ENCODE data around the gene BMPR1B.

DNA sequence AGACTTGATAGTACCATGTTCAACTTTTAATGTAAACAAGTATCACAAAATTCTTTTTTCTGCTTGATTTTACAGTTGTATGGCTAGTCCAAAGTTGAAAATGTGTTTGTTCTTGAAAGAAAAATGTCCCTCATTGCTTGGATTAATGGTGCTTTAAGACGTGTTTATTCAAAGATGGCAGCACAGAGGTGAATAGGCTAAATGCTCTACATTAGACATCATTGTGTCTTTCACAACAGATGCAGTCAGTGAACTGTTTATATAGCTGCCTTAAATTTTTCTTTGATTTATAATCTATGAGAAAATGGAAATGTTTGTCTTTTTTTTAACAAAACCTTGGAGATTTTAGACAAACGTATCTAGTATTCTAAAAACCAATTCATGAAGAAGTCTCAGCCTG is 137.3 kb downstream of the BMPR1B start:
- TF ChIP-seq, protein P1, sequence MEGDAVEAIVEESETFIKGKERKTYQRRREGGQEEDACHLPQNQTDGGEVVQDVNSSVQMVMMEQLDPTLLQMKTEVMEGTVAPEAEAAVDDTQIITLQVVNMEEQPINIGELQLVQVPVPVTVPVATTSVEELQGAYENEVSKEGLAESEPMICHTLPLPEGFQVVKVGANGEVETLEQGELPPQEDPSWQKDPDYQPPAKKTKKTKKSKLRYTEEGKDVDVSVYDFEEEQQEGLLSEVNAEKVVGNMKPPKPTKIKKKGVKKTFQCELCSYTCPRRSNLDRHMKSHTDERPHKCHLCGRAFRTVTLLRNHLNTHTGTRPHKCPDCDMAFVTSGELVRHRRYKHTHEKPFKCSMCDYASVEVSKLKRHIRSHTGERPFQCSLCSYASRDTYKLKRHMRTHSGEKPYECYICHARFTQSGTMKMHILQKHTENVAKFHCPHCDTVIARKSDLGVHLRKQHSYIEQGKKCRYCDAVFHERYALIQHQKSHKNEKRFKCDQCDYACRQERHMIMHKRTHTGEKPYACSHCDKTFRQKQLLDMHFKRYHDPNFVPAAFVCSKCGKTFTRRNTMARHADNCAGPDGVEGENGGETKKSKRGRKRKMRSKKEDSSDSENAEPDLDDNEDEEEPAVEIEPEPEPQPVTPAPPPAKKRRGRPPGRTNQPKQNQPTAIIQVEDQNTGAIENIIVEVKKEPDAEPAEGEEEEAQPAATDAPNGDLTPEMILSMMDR (IDR thresholded peaks at IDR 0.05; ENCODE audit: low read depth, low read length, poor library complexity, severe bottlenecking): no peak
- no peak for TF ChIP-seq EZH2phosphoT487 (IDR thresholded peaks at IDR 0.05; ENCODE audit: borderline replicate concordance, low read length)

Measured in DOHH2 (cell line).